SK-N-DZ (cell line): ENCODE data around the gene ADGRE2.
A peak's percentile ranks its signal among the peaks of the same experiment; 100 is the strongest.

Source experiments
- DNase-seq: peaks from one replicate; pipeline ENCODE4 v3.0.0-alpha.2; 2015; ENCODE audit warnings: low spot score

ADGRE2 gene

DNA sequence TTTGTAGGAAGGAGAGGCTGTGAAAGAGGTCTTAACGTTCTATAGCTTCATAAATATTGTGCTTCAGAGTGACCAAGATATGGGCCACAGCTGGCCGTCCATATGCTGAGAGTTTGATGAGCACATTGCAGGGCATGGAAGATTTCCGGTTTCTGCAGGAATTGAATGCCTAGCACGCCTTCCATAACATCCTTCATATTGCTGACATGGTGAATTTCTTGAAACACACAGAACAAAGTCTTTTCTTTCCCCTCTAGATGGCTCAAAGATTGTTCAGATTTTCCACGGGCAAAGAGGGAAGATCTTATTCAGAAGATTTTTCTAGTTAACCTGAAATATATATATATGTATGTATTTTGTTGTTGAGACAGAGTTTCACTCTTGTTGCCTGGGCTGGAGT, 42.4 kb downstream of the ADGRE2 start:
- no peak for DNase-seq

DNA sequence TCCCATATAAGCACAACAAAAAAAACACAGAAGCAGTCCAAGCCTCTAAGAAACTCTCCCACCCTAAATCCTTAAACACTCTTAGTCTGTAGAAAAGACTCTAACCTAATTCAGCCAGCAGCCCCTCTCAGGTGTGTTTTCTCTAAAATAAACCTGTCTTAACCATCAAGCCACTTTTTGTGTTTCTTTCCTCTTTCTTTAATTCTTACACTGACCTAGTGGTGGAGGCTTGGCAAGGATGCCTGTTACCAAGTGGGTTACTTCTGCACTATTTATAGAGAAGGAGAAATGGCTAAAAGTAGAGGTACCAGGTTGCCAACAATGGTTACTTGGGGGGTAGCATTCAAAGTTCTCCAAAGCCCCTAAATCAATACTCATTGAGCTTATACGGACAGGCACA, 44.8 kb downstream of the ADGRE2 start:
- DNase-seq: no peak

DNA sequence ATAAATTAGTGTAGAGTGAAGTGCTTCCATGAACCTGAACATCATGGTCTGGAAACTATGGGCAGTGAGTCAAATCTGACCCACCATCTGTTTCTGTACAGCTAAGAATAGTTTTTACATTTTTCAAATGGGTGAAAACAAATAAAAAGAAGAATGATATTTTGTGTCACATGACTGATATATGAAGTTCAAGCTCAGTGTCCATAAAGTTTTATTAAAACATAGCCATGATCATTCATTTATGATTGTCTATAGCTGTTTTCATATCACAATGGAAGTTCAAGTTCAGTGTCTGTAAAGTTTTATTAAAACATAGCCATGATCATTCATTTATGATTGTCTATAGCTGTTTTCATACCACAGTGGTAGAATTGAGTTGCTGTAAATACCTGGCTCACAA, 45.9 kb downstream of the ADGRE2 start:
- no peak for DNase-seq

GRCh38 chr19:14731200-14731599, 47.2 kb downstream of the ADGRE2 start:
- DNase-seq: no peak

GRCh38 chr19:14728595-14728994, 49.8 kb downstream of the ADGRE2 start:
- DNase-seq: no peak

- DNase-seq: no peak
Measured at GRCh38 chr19:14722127-14722526, 56.2 kb downstream of the ADGRE2 start.

DNA sequence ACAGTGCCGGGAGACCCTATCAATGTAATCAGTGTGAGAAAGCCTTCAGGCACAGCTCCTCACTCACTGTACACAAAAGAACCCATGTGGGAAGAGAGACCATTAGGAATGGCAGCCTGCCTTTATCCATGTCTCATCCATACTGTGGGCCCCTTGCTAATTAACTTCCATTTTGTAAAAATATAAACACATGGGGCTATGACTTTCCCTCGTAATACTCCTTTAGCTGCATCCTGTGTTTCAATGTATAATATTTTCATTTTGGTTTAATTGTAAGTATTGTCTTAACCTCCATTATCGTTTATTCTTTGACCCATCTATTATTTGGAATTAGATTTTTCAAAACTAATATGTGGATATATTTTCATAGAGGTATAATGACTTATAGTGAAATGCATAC, 59.2 kb downstream of the ADGRE2 start:
- DNase-seq: no peak

GRCh38 chr19:14718522-14719116, 59.7 kb downstream of the ADGRE2 start:
- DNase-seq: no peak

DNA sequence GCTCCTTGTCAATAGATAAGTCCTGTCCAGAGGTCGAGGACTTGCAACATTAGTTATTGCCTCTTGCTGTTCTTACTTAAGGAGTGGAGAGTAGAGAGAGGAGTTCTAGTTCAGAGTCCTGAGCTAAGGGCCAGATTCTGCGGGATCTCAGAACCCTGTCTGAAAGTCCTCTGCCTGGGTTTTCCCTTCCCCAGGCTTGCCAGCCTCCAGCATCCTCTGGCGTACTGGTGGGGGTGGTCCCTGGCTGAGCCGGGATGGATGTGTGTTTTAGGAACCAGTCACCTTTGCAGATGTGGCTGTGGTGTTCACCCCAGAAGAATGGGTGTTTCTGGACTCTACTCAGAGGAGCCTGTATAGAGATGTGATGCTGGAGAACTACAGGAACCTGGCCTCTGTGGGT, 62.5 kb downstream of the ADGRE2 start:
- no peak for DNase-seq

DNA sequence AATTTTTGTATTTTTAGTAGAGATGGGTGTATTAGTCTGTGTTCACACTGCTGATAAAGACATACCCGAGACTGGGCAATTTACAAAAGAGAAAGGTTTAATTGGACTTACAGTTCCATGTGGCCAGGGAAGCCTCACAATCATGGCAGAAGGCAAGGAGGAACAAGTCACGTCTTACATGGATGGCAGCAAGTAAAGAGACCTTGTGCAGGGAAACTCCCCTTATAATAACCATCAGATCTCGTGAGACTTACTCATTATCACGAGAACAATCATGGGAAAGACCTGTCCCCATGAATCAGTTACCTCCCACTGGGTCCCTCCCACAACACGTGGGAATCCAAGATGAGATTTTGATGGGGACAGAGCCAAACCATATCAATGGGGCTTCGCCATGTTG, 73.9 kb downstream of the ADGRE2 start:
- no peak for DNase-seq

- no peak for DNase-seq
Measured at GRCh38 chr19:14703833-14704232, 74.5 kb downstream of the ADGRE2 start.

DNA sequence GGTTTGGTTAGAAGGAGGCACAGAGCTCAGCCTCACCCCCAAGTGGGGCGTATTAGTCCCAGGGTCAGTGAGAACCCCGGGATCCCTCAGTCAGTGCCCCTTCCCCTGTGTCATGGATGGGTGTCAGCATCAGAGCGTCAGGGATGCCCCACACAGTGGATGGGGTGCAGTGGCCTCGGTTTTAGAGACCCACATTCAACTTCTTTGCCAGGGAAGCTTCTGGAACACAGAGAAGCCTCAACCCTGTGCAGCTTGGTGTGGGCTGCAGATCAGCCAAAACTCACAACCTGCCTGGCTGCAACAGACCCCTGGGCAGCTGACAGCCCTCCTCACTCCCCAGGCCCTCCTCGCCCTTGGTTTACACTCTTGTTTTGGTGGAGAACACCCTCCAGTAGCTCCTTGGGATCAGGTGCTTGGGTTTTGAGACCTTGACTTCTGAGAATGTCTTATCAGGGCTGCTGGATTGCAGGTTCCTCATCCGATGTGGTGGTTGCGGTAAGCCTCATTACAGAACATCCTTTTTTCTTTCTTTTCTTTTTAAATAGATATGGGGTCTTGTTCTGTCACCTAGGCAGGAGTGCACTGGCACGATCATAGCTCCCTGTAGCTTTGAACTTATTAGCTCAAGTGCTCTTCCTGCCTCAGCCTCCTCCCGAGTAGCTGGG, 77.5 kb downstream of the ADGRE2 start:
- no peak for DNase-seq

DNA sequence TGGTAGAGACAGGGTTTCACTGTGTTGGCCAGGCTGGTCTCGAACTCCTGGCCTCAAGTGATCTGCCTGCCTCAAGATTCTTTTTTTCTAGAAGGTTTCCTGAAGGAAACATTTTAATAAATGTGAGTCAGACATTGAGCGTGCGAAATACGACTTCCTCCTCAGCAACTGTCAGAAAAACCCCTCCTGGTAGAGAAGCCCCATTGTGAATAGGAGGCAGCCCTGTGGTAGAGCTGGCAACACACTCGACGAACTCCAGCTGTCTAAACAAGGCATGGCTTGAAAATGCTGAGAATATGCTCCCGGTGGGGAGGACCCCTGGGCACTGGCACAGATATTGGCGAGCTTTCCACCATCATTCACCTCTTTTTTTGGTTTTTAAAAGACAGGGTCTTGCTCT, 78.7 kb downstream of the ADGRE2 start:
- DNase-seq: no peak

GRCh38 chr19:14695471-14695870, 82.9 kb downstream of the ADGRE2 start:
- DNase-seq: no peak

GRCh38 chr19:14694641-14695266, 83.6 kb downstream of the ADGRE2 start:
- no peak for DNase-seq

- peak; percentile 84 for DNase-seq
Measured at GRCh38 chr19:14689598-14690503, 88.5 kb downstream of the ADGRE2 start, which contains the start of gene ZNF333. Gene ZNF333, plus strand, starts transcription at chr19:14690048. Its CDS starts 3,444 bp downstream, at chr19:14693492.

DNA sequence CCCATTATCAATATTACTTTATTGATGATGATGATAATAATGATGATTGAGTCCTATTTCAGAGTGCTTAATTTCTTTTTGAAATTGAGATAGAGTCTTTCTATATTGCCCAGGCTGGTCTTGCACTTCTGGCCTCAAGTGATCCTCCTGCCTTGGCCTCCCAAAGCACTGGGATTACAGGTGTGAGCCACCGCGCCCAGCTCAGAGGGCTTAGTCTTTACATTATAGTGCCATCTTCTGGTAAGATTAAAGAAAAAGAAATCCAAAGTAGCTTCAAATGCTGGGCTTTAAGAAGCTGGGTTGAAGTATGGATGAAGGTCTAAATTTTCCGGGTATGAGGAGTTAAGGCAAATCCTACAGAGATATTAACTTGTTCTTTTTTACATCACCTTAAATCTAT, 91.9 kb downstream of the ADGRE2 start:
- DNase-seq: no peak

DNA sequence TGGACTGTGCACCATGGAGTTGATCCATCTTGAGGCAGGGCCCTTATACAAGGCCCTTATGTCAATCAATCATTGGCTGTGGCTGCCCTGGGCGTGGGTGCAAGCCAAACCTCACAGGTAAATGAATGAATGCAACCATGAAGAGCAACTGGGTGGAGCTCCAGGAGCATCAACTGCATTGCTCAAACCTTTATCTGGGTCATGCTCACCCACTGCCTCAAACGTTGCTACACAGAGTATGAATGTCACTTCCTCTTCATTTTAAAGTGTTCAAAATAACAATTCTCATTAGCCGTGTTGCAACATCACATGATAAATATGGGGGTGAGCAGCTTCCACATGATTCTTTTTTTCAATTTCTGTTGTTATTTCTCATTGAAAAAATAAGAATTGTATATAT, 94.9 kb downstream of the ADGRE2 start:
- DNase-seq: no peak
